IPS-18c (cell line): ENCODE data around the gene NREP.
"Not testable (repeated sequence)": the region's sequence is repeated elsewhere in the genome, so short reads cannot be mapped to it uniquely, and the experiment has no call there.

ENCODE experiments used
- H3K4me3 ChIP-seq: 2 replicates; pipeline ENCODE4 v1.7.0; 2013; ENCODE audit warnings: low read depth, mild to moderate bottlenecking, low read length, moderate library complexity; ENCODE audit not compliant: insufficient read depth
- H3K9me3 ChIP-seq: one replicate; pipeline ENCODE4 v1.6.1; 2013; ENCODE audit warnings: mild to moderate bottlenecking, low read length, moderate library complexity; ENCODE audit not compliant: control insufficient read depth, insufficient read depth

The NREP gene

DNA sequence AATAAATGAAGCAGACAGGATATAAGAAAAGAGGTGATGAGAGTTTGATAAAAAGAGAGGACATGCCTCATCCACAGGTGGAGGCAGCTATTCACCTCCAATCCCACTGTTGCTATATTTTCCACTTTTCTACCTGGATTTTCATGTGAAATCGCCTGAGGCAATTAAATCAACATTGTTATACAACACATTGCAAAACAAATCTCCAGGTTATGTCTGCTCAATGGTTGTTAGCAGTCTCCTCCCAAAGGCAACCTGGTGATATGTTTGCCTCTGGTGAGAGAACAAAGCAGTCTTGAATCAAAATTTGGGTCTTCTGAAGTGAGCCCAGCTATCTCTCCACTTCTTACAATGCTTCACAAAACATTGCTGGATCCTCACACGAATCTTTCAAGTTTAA lies 30.0 kb downstream of the NREP start:
- no peaks in the 10 kb centered on the region for H3K9me3 ChIP-seq
- H3K4me3 ChIP-seq, result no peak overlapping the region

DNA sequence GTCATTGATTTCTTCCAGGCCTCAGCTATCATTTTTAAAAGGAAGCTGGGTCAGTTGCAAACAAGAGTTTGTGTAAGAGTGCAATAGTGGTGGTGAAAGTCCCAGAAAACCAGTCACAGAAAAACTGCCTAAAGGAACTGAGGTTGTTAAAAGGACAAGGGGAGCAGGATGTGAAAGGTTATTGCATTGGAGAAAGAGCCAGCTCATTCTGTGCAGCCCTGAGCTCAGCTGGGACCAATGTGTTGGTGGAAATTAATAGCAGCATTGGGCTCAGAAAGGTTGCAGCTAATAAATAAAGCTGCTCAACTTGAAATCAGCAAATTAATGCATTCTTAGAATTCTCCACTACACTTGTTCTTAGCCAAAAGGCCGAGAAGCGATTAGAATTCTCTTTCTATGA lies 34.9 kb downstream of the NREP start:
- Histone ChIP-seq H3K9me3 (no peaks in the 10 kb centered on the region), H3K4me3 (no peak overlapping the region)

DNA sequence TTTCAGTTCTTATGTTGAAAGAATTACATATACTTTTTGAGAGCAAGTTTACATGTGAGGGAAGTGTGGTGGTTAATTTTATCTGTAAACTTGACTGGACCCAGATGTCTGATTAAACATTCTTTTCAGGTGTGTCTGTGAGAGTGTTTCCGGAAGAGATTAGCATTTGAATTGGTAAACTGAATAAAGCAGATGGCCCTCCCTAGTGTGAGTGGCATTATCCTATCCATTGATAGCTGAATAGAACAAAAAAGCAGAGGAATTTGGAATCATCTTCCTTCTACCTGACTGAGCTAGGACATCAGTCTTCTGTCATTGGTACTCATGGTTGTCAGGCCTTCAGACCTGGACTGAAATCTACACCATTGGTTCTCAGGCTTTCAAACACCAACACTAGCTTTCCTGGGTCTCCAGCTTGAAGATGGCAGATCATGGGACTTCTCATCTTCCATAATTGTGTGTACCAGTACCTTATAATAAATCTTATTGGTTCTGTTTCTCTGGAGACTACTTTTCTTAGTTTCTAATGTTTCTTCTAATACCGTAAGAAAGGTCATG lies 36.6 kb downstream of the NREP start:
- Histone ChIP-seq H3K9me3 (no peaks in the 10 kb centered on the region), H3K4me3 (no peak overlapping the region)

DNA sequence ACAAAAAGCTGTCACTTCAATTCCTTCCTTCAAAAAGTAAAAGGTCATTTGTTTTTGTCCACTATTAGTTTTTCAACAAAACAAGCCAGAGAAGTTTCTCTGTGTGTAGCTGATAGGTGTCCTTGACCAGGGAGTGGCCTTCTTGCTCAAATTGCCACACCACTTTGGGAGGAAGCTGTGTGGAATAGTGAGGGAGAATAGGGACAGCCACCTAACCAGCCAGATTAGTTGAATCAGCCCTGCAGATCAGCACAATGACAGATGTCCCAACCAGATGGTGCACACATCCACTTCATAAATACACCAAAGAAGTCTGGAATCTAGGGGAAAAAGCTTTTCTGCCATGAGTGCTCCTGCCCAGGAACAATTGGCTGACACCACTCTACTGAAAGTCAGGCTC lies 37.2 kb downstream of the NREP start:
- Histone ChIP-seq H3K4me3 (no peak overlapping the region), H3K9me3 (no peaks in the 10 kb centered on the region)

DNA sequence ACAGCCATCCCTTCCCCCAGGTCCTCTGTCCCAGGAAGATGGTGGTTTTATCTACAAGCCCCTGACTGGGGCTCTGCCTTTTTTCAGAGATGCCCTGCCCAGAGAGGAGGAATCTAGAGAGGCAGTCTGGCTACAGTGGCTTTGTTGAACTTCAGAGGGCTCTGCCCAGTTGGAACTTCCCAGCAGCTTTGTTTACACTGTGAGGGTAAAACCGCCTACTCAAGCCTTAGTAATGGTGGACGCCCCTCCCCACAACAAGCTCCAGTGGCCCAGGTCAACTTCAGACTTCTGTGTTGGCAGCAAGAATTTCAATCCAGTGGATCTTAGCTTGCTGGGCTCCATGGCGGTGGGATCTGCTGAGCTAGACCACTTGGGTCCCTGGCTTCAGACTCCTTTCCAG lies 40.2 kb downstream of the NREP start:
- H3K9me3 ChIP-seq, H3K4me3 ChIP-seq: not testable (repeated sequence)

DNA sequence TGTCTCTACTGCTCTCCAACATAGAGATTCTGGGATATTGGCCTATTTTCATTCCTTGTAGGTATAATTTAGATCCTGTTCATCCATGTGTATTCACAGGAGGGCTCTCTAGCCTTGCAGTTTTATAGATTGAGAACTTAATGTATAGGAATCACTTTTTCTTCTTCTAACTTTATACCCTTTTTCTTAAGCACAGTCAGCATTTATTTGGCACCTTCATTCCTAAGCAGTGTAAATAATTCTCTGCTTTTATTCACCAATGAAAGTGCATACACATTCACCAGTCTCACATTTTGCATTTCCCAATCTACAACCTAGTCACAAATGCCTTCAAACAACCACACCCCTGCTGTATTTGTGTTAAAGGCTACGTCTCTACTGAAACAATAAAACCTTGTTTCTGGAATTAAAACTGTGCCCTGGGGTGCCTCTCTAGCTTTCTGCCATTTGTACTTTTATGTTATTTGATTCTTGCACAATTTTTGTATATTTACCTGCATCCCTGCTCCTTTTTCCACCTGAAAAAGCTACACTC lies 49.3 kb downstream of the NREP start:
- Histone ChIP-seq H3K4me3 (no peak overlapping the region), H3K9me3 (no peaks in the 10 kb centered on the region)

DNA sequence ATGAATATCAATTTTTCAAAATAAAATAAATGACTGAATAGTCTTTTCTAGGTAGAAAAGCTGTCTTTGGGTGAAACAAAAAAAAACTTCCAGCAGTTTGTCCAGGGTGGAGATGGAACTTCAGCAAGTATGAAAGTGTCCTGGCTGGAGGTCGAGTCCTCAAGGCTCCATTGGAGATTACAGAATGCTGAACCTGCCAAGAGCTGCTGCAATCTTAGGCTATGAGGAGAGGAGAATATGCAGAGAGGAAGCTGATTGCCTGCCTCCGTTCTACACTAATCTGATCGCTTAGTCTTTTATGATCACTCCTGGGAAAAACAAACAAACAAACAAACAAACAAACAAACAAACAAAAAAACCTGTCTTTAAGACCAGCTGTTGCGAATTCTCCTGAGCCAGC lies 50.6 kb downstream of the NREP start:
- Histone ChIP-seq H3K9me3 (no peaks in the 10 kb centered on the region), H3K4me3 (no peak overlapping the region)

DNA sequence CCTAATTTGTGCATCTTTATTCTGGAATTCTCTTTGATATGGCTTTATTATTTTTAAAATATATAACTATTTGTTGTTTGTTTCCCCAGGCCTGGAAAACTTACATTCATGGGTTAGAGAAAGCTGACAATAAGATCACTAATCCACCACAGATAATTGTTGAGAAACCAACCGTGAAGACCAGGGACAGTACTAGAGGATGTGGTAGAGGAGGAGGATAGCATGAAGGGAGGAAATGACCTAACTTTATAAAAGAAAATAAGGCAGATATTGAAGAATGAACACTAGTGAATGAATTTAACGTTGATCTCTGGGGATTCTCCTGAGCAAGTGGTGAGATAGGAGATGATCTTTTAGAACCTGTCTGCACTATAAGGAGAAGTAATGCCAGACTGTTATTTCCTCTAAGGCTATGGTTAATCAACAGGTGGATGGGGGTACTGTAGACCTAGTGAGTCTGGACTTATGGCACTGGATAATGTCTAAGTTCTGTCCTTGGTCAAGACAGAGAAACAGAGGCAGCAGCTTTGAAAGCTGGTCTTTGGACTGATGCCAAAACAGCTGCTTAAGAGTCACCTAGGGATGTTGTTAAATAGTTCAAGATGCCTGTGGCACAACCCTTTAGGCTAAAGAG lies 52.4 kb downstream of the NREP start:
- no peaks in the 10 kb centered on the region for H3K9me3 ChIP-seq
- no peak overlapping the region for H3K4me3 ChIP-seq

DNA sequence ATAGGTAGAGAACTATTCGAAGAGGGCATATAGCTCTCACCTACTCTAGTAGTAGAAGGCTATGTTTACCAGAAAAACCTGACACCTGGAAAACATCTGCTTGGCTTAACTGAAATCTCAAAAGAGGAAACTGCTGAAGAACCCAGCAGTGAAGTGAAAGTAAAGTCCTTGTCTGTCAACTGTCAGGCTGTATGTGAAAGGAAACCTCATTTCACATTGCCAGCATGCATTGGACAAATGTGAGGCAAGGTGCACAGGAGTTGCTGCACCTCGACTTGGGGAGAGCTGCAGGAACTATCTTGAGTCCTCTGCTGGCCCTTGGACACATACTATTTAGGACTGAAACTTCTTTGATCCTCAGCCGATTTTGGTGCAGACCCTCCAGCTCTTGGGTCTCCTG lies 53.3 kb downstream of the NREP start:
- no peak overlapping the region for H3K4me3 ChIP-seq
- no peaks in the 10 kb centered on the region for H3K9me3 ChIP-seq

DNA sequence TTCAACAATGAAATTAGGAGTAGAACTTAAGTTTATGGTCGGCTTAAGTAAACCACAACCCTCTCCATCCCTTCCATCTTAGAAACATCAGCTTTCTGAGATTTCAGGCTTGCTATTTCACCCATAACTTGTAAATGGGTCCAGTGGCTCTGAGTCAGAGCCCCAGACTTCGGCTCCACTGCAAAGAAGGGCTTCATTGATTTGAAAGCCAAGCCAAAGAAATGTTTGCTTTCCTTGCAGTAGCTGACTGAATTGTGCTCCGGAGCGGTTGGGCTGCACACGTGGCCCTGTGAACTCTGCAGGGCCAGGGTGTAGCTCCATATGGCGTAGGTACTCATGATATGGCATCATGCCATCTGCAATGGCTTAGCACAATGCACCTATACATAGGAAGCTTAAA lies 57.0 kb downstream of the NREP start:
- H3K9me3 ChIP-seq, result no peaks in the 10 kb centered on the region
- no peak overlapping the region for H3K4me3 ChIP-seq

DNA sequence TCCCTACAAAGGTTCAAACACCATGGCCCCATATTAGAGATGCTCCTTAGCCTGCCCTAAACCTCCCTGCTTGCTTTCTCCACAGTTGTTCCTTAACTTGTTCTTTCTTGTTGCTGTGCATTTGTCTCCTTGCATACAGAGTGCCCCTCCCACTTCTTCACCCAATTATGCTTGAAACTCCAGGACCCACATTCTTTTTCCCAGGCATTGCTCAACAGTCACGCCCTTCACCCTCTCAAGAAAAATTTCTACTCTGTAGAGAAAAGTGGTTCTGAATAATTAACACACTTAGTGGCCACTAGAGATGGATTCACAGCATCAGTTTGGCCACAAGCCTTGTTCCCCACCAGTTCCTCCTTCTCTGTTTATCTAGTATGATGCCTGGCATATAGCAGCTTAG lies 57.7 kb downstream of the NREP start:
- no peaks in the 10 kb centered on the region for H3K9me3 ChIP-seq
- no peak overlapping the region for H3K4me3 ChIP-seq

DNA sequence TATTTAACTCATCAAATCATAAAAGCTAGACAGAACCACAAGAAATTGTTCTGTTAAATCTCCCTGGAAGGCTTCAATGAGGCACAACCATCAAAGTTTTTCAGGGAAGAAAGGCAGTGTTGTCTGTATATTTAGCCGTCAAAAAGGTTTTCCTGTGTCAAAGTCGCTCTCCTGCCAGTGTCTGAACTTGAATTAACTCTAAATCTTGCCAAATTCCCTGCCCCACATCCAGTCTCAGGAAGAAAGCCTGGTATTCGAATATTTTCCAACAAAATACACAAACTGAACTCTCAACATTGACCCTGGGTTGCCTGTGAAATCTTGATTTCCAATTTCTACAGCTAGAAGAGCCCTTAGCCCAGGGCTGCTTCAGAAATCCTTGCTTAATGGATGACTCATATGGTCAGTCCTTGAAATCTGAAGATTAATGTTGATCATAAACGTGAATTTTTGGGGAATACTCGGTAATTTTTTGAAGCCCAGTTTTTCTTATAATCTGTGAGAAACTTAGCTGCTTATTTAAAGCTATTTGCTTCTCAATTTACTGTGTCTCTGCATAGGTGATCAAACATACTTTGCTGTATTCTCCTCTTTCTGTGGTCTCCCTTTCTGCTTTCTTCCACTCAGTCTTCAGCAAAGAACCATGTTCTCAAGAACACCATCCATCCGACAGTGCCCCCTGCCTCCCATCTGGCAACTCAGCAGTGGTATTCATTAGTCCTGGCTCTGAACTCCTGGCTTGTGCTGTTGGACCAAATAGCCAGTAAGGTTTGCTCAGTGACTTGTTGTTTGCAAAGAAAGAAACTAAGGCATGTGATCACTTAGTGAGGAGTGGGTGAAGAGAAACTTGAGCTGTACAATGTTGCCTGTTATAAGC lies 58.9 kb downstream of the NREP start:
- Histone ChIP-seq H3K4me3 (no peak overlapping the region), H3K9me3 (no peaks in the 10 kb centered on the region)

DNA sequence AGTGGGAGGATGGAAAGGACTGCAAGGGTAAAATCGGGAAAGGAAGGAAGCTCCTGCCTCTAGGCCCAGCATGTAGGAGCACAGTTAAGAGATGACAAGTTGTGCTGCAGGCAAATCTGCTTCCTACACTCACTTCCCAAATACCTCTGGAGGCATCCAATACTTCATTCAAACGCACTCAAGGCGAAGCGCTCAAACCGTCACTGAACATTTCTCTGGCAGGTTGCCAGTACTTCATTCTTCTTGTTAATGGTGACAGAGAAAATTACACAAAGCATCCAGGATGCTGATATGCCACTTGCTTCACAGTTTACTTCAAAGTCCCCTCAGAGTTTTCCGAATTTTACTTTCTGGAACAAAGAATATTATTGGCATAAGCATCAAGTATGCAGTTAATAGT lies 59.8 kb downstream of the NREP start:
- Histone ChIP-seq H3K4me3 (no peak overlapping the region), H3K9me3 (no peaks in the 10 kb centered on the region)

DNA sequence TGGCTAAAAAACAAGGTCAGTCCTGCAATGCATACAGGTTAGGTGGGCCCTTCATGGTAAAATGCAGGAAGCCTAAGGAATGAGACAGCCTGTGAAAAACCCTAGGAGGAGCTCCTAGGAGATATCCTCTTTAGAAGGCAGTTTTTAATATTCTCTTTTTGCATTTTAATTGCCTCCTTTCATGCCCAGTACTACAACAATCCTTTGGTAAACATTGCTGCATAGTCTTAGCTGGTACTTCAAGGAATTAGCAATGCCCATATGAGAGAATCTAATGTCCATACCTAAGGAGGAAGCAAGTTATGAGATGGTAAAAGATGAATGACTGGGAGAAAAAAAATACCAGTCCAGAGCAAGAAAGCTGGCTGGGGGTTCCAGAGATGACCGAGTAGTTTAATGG lies 61.0 kb downstream of the NREP start:
- Histone ChIP-seq H3K4me3 (no peak overlapping the region), H3K9me3 (no peaks in the 10 kb centered on the region)

DNA sequence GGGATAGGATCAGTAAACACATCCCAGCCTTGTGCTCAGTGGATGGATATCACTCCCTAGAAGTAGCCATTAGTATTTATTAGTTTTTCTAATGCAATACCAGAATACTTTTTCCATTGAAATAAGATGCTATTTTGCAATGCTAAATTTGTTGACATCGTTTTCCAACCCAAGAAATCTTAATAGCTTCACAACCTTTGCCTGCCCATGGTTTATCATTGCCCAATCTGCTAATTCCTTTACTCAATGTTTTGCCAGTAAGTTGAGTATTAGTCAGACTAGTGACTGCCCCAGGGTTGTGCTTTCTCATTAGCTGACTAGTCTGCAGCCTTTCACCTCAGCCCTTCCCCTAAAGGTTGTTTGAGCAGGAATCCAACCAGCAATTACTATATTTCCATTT lies 62.9 kb downstream of the NREP start:
- no peaks in the 10 kb centered on the region for H3K9me3 ChIP-seq
- no peak overlapping the region for H3K4me3 ChIP-seq

DNA sequence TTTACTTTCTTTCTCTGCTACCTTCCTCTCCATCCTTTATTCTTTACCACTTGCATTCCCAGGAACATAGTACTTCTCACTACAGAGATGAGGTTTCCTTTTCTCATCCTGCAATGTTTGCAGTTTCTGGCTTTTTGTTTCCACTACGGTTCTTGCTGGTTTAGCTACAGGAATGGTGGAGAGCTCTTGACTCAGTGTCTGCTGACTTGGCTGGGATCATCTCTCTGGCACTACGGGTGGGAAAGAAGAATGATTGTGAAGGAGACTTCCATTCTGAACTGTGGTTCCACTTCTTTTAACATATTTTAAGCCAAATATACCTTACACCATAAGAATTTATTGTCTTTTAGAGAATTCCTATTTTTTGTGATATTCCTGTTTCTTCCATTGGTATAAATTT lies 65.1 kb downstream of the NREP start:
- H3K4me3 ChIP-seq, result no peak overlapping the region
- H3K9me3 ChIP-seq, result no peaks in the 10 kb centered on the region

DNA sequence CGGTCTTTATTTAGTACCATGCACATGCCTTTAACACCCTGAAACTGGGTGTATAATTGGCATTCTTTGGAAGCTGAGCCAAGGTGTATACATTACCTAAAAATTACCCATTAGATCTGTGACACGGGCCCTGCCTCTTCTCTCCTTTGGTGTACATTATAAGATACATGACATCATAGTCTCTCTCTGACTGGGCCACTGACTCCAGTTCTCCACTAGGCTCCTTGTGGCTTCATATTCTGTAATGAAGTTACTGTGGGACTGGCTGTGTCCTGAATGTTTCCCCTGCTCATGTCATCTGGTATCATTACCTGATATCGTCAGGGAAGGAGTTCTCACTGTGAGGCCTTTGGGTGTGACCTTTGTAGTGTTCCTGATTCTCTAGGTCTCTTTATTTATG lies 65.5 kb downstream of the NREP start:
- no peak overlapping the region for H3K4me3 ChIP-seq
- no peaks in the 10 kb centered on the region for H3K9me3 ChIP-seq

DNA sequence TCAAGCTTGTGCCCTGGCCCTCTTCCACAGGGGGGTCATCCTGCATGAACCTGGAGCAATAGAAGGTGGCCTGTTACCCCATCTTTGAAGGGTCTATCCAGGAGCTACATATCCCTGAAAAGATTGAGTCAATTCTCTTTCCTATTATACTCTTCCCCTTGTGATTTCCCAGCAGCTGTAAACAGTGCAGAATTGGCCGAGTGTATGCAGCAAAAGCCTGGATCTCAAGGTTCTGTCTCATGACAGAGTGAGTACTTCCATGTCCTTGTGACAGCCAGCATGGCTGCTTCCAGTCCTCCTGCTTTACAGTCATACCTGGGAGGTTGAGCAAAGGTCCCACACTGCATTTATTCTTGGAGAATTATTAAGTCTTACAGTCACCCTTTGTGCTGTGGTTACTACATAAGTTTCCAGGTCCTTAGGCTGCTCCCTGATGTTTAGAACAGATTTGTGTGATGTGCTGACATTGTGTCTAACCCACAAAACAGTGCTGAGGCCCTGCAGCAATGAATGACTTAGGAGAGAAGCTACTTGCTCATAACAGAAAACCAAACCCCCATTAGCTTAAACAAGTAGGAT lies 67.5 kb downstream of the NREP start:
- H3K4me3 ChIP-seq, result no peak overlapping the region
- H3K9me3 ChIP-seq, result no peaks in the 10 kb centered on the region
